T-helper 1 cell treated with Interleukin-12 subunit alpha and Interleukin-12 subunit beta and Interleukin-4 antibody, amounts not matched to agents 30 μg/mL and 1 μg/mL, for 36 hours (primary cell): ENCODE results near the gene SCN8A.

ENCODE experiments used
- H3K27ac Mint-ChIP-seq: one replicate; pipeline ENCODE4 v1.8.0; 2021; ENCODE audit warnings: mild to moderate bottlenecking, mixed read lengths
- H3K27me3 Mint-ChIP-seq: one replicate; pipeline ENCODE4 v1.8.0; 2021; ENCODE audit warnings: low read depth, mixed read lengths
- H3K36me3 Mint-ChIP-seq: one replicate; pipeline ENCODE4 v1.8.0; 2021; ENCODE audit warnings: low read depth, mixed read lengths
- H3K4me1 Mint-ChIP-seq: one replicate; pipeline ENCODE4 v1.8.0; 2021; ENCODE audit warnings: low read depth, mixed read lengths
- H3K4me3 Mint-ChIP-seq: one replicate; pipeline ENCODE4 v1.8.0; 2021; ENCODE audit warnings: mild to moderate bottlenecking, moderate library complexity, mixed read lengths
- H3K9me3 Mint-ChIP-seq: one replicate; pipeline ENCODE4 v1.8.0; 2021; ENCODE audit warnings: mixed read lengths

Gene SCN8A

GRCh38 chr12:51847643-51848325, 256.8 kb downstream of the SCN8A start:
- H3K27me3 Mint-ChIP-seq = peaks cover 71% of the 10 kb centered on the region
- H3K27ac Mint-ChIP-seq = no peak overlapping the region
- H3K36me3 Mint-ChIP-seq = no peaks in the 10 kb centered on the region
- H3K4me1 Mint-ChIP-seq = peaks cover 10% of the 10 kb centered on the region
- no peak overlapping the region for H3K4me3 Mint-ChIP-seq
- no peaks in the 10 kb centered on the region for H3K9me3 Mint-ChIP-seq

GRCh38 chr12:51848326-51848727, 257.3 kb downstream of the SCN8A start, which contains the start of gene FIGNL2:
TSS of gene FIGNL2 (minus strand) at chr12:51848718. CDS start at chr12:51822413, 26,305 bp downstream.
- no peak within 1 kb of the TSS for H3K4me3 Mint-ChIP-seq
- H3K36me3 Mint-ChIP-seq = no peaks in the 10 kb centered on the region
- H3K9me3 Mint-ChIP-seq = no peaks in the 10 kb centered on the region
- H3K27ac Mint-ChIP-seq = no peak within 1 kb of the TSS
- peaks cover 75% of the 10 kb centered on the region for H3K27me3 Mint-ChIP-seq
- H3K4me1 Mint-ChIP-seq = peaks cover 10% of the 10 kb centered on the region

- Mint-ChIP-seq H3K4me1 (peaks cover 10% of the 10 kb centered on the region), H3K4me3 (no peak overlapping the region), H3K36me3 (no peaks in the 10 kb centered on the region), H3K27me3 (peaks cover 69% of the 10 kb centered on the region), H3K9me3 (no peaks in the 10 kb centered on the region), H3K27ac (no peak overlapping the region)
Observed at GRCh38 chr12:51848841-51849735, 258.1 kb downstream of the SCN8A start.

DNA sequence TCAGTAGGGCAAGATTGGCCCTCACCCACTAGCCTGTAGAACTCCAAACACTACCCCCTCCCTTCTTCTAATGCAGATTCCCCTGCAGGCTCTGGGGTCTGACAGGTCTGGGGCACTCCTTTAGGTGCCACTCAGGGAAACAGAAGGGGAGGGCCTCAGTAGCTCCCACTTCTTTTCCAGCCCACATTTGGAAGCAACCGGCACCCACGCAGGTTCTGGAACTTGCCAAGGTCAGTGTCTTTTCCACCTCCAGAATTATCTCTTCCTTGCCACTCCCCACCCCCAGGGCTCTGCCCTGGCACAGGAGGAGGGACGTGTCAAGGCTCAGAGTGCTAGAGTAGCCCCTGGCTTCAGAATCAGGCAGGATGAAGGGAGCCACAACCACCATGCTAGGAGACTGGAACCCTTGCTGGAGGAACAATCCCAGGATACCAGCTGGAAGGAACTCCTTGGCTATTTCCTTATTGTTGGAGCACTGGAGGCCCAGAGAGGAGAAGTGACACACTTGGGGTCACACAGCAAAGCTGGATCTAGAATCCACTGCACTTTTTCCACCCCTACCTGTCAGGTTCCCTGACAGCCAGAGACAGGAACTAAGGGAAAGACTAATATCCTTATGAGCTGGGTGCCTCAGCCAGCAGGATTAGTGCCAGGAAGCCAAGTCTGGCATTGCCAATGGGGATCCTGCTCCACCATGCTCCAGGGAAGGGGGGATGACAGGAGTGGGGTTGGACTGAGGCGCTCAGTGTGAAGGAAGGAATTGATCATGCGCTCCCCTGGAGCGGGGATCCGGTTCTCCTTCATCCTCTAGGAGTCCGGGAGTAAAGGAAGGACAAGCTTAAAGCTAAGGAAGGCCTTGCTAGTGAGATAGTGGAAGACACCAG, 259.3 kb downstream of the SCN8A start:
- H3K27me3 Mint-ChIP-seq = peaks cover 58% of the 10 kb centered on the region
- H3K36me3 Mint-ChIP-seq = no peaks in the 10 kb centered on the region
- no peaks in the 10 kb centered on the region for H3K9me3 Mint-ChIP-seq
- no peak overlapping the region for H3K4me3 Mint-ChIP-seq
- H3K27ac Mint-ChIP-seq = no peak overlapping the region
- H3K4me1 Mint-ChIP-seq = peaks cover 10% of the 10 kb centered on the region

DNA sequence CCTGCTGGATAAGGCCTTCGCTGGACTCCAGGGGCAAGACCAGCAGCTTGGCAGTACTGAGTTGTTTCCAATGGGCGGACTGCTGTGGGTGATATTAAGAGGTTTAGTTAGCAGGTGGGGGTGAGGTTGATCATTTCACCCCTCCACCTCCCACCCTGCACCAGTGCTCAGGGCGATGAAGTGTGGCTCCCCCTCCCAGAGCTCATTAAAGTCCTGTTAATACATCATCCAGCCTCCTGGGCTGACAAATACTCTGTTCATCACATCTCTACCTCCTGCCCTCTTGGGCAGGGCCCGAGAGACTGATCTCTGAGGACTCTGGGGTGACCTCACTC, 259.9 kb downstream of the SCN8A start:
- H3K4me3 Mint-ChIP-seq = no peak overlapping the region
- H3K27me3 Mint-ChIP-seq = peaks cover 52% of the 10 kb centered on the region
- peaks cover 10% of the 10 kb centered on the region for H3K4me1 Mint-ChIP-seq
- no peak overlapping the region for H3K27ac Mint-ChIP-seq
- no peaks in the 10 kb centered on the region for H3K36me3 Mint-ChIP-seq
- no peaks in the 10 kb centered on the region for H3K9me3 Mint-ChIP-seq

GRCh38 chr12:51851413-51852124, 260.5 kb downstream of the SCN8A start:
- H3K27me3 Mint-ChIP-seq = peaks cover 48% of the 10 kb centered on the region
- no peak overlapping the region for H3K27ac Mint-ChIP-seq
- no peak overlapping the region for H3K4me3 Mint-ChIP-seq
- peaks cover 10% of the 10 kb centered on the region for H3K4me1 Mint-ChIP-seq
- no peaks in the 10 kb centered on the region for H3K9me3 Mint-ChIP-seq
- no peaks in the 10 kb centered on the region for H3K36me3 Mint-ChIP-seq

DNA sequence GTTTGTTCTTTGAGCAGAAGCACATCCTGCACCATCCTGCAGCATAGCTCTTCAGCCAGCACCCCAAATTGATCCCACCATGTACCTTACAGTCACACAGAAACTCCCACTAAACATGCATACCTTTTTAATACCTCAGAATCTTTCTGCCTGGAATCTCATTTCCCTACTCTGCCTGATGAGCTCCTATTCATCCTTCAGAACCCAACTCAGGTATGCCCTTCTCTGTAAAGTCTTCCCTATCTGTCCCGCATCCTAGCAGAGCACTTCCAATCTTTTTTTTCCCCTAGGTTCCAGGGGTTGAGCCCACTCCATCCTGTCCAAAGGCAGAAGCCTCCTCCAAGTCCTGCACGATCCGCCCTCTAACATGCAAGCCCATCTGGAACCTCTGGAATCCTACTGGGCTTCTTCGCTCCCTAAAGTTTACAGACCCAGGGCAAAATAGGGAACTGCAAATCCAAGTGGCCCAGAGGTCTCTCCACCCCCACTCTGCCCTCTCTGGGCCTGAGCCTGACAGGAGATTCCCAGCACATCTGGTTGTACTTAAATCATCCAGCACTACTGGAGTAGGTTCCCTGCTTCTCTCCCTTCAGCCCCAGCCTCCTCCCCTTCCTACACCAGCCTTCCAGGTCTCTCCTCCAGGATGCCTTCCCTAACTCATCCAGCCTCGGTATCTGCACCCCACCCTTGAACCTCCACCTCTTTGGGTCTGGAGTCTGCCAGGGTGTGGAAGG, 261.5 kb downstream of the SCN8A start:
- Mint-ChIP-seq H3K27me3 (peaks cover 46% of the 10 kb centered on the region), H3K9me3 (no peaks in the 10 kb centered on the region), H3K36me3 (no peaks in the 10 kb centered on the region), H3K4me3 (no peak overlapping the region), H3K4me1 (peaks cover 8% of the 10 kb centered on the region), H3K27ac (no peak overlapping the region)

DNA sequence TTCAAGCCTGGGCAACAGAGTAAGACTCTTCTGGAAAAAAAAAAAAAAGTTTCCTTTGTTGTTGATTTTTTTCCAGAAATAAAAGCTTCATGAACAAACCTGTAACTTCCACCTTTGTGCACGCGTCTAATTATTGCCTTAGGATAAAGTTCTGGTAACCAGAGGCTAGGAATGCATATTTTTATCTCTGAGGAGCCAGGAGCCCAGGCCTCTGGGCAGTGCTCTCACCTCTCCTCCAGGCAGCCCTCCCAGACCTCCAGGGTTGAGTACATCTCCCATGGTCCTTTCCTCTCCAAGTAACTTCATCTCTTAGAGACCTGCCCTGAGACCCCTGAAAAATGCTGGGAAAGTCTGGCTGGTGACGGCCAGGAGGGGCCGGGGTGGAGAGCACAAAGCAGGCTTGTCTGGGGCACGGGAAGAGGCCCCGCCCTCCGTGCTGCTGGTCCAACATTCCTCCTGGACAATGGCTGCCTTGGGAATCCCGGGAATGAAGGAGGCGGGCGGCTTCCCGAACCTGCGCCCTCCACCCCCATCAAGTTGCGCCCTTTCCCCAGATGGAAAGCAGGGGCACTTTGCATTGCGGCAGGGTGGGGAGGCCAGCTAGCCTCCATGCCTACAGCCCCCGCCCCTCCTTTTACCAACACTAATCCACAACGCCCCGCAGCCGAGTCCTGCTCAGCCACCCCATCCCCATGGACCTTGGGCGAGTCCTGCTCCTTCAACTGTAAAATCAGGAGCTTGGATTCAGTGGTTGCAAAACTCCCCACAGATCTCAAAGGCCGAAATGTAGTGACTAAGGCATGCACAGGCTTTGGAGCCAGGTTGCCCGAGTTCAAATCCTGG, 264.8 kb downstream of the SCN8A start:
- Mint-ChIP-seq H3K27ac (no peak overlapping the region), H3K9me3 (no peaks in the 10 kb centered on the region), H3K36me3 (no peaks in the 10 kb centered on the region), H3K4me1 (peaks cover 7% of the 10 kb centered on the region), H3K4me3 (no peak overlapping the region), H3K27me3 (peaks cover 27% of the 10 kb centered on the region)

- Mint-ChIP-seq H3K36me3 (no peaks in the 10 kb centered on the region), H3K4me1 (no peaks in the 10 kb centered on the region), H3K4me3 (no peak overlapping the region), H3K9me3 (no peaks in the 10 kb centered on the region), H3K27ac (no peak overlapping the region), H3K27me3 (peaks cover 51% of the 10 kb centered on the region)
Observed at GRCh38 chr12:51860986-51861385, 270.0 kb downstream of the SCN8A start.
